ENCODE data around the gene ATP6V0E2.

DNA sequence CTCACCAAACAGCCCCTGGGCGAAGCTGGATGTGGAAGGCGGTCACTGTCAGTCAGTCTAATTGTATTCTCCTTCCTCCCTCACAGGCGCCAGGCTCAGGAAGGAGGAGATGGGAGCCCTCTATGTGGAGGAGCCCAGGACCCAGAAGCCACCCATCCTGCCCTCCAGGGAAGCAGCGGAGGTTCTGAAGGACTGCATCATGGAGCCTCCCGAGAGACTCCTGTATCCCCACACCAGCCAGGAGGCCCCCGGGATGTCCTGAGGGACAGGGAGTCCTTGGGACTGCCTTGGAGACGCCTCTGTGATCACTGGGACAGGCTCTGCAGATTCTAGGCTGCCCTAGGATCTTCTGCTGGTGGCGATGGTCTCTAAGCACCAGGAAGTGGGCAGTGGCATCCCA, 9.7 kb upstream of the ATP6V0E2 start:
- TF ChIP-seq, protein P1, sequence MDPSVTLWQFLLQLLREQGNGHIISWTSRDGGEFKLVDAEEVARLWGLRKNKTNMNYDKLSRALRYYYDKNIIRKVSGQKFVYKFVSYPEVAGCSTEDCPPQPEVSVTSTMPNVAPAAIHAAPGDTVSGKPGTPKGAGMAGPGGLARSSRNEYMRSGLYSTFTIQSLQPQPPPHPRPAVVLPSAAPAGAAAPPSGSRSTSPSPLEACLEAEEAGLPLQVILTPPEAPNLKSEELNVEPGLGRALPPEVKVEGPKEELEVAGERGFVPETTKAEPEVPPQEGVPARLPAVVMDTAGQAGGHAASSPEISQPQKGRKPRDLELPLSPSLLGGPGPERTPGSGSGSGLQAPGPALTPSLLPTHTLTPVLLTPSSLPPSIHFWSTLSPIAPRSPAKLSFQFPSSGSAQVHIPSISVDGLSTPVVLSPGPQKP (IDR thresholded peaks at IDR 0.05; ENCODE audit: low read depth, low read length), result no peak
- TF ChIP-seq, protein P2, sequence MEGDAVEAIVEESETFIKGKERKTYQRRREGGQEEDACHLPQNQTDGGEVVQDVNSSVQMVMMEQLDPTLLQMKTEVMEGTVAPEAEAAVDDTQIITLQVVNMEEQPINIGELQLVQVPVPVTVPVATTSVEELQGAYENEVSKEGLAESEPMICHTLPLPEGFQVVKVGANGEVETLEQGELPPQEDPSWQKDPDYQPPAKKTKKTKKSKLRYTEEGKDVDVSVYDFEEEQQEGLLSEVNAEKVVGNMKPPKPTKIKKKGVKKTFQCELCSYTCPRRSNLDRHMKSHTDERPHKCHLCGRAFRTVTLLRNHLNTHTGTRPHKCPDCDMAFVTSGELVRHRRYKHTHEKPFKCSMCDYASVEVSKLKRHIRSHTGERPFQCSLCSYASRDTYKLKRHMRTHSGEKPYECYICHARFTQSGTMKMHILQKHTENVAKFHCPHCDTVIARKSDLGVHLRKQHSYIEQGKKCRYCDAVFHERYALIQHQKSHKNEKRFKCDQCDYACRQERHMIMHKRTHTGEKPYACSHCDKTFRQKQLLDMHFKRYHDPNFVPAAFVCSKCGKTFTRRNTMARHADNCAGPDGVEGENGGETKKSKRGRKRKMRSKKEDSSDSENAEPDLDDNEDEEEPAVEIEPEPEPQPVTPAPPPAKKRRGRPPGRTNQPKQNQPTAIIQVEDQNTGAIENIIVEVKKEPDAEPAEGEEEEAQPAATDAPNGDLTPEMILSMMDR (IDR thresholded peaks at IDR 0.05), result no peak
- TF ChIP-seq POLR2A (IDR thresholded peaks at IDR 0.05; ENCODE audit: low read length) (no peak), PHF8 (IDR thresholded peaks at IDR 0.05; ENCODE audit: borderline replicate concordance, low read depth) (no peak), JUNB (IDR thresholded peaks at IDR 0.05) (no peak), MAZ (IDR thresholded peaks at IDR 0.05; ENCODE audit: borderline replicate concordance, low read depth, low read length) (no peak), RCOR1 (IDR thresholded peaks at IDR 0.05; ENCODE audit: low read depth, low read length) (no peak), SMC3 (IDR thresholded peaks at IDR 0.05) (no peak)
- TF ChIP-seq, protein P3, sequence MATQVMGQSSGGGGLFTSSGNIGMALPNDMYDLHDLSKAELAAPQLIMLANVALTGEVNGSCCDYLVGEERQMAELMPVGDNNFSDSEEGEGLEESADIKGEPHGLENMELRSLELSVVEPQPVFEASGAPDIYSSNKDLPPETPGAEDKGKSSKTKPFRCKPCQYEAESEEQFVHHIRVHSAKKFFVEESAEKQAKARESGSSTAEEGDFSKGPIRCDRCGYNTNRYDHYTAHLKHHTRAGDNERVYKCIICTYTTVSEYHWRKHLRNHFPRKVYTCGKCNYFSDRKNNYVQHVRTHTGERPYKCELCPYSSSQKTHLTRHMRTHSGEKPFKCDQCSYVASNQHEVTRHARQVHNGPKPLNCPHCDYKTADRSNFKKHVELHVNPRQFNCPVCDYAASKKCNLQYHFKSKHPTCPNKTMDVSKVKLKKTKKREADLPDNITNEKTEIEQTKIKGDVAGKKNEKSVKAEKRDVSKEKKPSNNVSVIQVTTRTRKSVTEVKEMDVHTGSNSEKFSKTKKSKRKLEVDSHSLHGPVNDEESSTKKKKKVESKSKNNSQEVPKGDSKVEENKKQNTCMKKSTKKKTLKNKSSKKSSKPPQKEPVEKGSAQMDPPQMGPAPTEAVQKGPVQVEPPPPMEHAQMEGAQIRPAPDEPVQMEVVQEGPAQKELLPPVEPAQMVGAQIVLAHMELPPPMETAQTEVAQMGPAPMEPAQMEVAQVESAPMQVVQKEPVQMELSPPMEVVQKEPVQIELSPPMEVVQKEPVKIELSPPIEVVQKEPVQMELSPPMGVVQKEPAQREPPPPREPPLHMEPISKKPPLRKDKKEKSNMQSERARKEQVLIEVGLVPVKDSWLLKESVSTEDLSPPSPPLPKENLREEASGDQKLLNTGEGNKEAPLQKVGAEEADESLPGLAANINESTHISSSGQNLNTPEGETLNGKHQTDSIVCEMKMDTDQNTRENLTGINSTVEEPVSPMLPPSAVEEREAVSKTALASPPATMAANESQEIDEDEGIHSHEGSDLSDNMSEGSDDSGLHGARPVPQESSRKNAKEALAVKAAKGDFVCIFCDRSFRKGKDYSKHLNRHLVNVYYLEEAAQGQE (IDR thresholded peaks at IDR 0.05), result no peak
